NCI-H1417 treated with DMSO at 0.1 percent for 48 hours (cell line): ENCODE data around the gene RTP2.

Source experiments
- DNase-seq: peaks from one replicate; lab custom pipeline; 2025; lab: John Stamatoyannopoulos, UW

RTP2 gene, protein sequence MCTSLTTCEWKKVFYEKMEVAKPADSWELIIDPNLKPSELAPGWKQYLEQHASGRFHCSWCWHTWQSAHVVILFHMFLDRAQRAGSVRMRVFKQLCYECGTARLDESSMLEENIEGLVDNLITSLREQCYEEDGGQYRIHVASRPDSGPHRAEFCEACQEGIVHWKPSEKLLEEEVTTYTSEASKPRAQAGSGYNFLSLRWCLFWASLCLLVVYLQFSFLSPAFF

DNA sequence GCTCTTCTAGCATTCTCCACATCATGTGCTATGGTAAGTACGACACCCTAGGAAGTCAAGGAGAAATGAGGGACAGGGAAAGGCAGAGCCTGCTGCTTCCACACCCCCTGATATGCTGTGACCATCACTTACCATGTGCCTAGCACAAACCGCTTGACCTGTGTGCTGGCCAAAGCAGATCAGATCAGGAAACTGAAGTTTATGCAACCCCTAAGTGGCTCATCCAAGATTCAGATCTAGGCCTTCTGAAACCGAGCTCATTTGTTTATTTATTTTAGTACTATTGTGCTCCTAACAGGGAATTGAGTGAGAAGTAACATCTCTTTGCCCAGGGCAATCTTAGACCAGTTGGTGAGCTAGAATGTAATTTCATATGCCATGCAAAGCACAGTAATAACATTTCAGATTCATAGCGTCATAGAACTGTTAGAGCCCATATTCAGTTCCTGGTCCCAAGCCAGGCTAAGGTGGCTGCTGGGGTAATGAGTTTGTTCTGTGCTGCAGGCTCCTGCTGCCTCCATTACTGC lies at the start of gene RTP2:
Gene RTP2 (minus strand): TSS at position 51 of the 527 bp plus-strand sequence. CDS start 429 bp downstream, outside the sequence.
- DNase-seq, result no peak

DNA sequence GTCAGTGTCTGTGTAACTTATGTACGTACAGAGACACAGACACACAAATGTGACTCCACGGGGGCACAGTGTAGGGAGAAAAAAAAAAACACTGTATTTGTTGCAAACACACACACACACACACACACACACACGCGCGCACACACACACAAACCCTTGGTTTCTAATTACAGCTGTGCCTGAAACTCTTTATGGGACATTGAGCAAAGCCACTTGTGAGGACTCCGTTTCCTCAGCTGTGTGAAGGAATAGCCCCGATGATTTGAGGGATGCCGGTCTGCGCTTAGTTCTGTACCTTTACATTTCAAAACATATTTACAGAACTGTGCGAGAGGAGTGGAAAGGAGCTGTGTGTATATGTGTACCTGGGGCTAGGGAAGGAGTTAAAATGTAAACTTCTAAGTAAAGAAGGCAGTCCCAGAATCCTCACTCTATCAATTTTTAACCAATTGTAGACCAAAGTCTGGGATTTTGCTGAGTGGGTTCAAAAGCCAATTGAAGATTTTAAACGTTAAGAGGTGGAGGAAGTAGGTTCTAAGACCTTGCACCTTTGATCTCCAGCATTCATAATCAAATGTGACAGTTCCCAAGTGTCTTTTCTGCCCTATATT lies 48.3 kb upstream of the RTP2 start:
- no peak for DNase-seq

DNA sequence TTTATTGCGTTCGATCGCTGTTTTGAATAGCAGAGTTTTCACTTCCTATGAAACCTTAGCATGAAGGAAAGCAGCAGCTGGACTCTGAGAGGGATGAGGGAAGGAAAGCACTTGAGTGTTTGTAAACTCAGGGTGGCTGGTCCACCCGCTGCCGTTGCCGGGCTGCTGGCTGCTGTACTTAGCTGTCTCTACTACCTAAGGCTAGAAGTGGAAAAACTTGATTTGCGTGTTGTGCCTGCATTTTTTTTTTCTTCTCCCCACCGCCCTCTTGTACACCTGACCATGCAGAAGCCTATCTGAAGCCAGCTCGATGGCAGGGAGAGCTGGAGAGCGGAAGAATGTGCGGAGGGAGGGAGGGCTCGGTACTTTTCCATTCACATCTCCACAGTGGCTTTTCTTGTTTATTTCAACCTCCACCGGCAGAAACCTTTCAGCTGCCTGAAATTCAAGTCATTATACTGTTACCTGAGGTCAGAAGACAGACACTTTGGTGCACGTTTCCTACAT lies 47.7 kb upstream of the RTP2 start:
- DNase-seq, result peak; percentile 55

DNA sequence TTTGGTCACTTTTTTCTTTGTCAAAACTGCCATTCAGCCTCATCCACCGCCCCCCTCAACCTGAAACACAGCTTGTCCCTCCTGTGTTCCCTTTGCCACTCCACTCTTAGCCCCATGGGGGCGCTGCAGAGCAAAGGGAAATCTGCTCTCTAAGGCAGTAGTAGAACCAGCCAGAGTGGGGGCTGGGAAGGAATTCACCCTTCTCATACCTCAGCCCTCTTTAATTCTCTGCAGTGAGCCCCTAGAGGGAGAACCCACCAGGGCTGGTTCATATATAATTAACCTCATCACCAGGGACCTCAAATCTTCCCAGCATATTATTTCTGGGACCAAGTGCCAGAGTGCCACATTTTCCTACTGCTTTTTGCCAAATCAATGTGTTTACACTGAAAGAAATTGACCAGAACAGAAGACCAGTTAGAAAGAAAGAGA lies 45.7 kb upstream of the RTP2 start:
- no peak for DNase-seq

DNA sequence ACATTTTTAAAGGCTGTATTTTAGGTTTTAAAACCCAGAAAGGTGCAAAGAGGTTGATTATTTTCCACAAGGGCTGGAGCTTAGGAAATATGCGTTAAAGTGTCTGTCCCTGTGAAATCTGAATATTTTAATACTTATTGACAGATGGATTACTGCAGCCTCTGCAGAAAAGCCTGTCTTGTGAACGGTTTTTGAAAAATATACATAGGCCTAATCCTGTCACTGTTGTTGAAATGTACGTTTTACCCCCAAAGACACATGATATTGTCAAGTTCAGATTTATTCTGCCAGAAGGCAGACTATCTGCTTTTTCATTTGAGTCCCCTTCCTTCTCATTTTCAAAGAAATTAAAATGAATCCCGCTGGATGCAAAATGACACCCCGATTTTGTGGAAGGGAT lies 45.1 kb upstream of the RTP2 start:
- DNase-seq, result no peak

DNA sequence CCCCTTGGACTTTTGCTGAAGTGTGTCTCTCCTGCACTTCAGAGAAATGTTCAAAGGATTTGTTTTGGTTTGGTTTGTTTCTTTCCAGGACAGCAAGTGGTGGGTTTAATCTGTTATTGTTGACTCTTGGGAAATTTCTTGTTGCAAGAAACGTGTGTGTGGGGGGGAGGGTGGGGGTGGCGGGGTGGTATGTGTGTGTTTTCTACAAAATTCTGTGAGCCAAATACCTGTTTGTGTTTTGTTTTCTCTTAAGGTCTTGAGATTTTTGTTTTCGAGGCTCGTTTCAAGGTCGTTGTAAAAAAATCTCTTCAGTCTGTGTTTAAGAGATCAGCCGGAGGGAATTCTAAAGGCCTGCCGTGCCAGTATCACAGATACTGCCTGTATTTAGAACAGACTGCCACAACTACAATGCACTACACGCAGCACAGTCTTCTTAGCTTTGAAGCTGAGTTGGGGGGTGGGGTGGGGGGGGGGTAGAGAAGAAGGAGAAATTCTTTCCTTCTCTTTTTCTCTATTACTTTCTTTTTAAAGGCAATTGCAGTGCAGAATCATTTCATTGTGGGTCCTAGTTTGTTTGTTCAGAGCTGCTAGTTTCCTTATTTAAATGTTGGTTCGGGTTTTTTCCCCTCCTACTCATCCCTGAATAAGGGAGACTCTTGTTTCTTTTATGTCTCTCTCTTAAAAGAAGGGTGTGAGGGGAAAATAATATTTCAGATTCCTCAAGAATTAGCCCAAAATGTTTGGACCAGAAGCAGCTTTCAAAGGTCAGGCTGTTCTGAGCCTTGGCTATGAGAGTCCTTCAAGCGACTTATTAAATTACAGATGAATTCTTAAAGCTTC lies 44.3 kb upstream of the RTP2 start:
- DNase-seq, result no peak

DNA sequence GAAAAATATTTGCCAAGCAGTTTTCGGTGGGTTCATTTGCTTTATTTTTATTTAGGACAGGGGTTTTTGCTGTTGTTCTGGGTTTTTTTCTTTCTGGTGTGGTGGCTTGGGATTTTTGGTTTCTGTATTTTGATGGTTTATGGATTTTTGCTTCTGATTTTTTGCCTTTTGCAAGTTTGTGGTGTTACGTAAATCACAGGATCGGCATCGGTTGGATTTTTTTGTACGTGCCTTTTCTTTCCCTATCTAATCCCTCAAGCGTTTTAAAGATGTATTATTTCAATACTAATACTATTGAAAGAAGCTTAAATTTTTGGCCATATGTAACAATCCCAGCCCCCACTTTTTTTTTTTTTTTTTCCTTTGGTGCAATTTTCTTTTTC lies 43.7 kb upstream of the RTP2 start:
- DNase-seq, result no peak

DNA sequence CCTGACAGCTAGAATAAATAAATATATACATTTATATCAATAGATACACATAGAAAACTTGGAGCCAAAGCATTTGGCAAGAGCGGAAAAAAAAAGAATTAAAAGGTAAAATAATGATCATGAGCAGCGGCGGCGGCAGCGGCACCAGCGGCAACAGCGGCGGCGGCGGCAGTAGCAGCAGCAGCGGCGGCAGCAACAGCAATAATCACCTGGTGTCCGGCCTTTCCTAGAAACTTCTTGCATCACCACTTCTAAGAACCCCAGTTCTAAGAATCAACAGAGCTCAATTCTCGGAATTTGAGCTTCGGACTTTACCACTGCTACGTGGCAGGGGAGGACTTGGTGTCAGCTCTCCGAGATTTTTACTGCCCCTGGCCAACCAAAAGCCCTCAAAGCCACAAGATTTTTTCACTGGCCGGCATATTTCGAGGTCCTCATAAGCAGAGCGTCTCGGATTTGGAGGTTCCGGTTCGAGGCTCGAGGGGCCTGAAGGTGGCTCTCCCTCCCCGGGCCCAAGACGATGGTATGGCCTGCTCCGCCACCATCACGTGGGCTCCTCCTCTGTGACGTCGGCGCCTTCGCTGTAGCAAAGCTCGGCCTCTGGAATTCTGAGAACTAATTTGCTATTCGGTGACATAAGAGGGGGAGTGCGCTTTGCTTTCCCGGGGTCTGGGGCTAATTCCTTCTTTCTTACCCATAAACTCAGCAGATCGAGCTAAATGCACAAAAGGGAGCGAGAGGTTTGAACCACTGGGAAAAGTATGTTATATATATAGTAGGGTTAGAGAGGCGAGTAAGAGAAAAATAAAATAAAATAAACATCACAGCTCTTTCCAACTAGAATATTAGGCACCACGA lies 43.1 kb upstream of the RTP2 start, which contains the start of gene BCL6:
Gene BCL6 (minus strand): TSS at position 268 of the 858 bp plus-strand sequence. CDS start 11,775 bp downstream, outside the sequence.
- peak; percentile 74 for DNase-seq

DNA sequence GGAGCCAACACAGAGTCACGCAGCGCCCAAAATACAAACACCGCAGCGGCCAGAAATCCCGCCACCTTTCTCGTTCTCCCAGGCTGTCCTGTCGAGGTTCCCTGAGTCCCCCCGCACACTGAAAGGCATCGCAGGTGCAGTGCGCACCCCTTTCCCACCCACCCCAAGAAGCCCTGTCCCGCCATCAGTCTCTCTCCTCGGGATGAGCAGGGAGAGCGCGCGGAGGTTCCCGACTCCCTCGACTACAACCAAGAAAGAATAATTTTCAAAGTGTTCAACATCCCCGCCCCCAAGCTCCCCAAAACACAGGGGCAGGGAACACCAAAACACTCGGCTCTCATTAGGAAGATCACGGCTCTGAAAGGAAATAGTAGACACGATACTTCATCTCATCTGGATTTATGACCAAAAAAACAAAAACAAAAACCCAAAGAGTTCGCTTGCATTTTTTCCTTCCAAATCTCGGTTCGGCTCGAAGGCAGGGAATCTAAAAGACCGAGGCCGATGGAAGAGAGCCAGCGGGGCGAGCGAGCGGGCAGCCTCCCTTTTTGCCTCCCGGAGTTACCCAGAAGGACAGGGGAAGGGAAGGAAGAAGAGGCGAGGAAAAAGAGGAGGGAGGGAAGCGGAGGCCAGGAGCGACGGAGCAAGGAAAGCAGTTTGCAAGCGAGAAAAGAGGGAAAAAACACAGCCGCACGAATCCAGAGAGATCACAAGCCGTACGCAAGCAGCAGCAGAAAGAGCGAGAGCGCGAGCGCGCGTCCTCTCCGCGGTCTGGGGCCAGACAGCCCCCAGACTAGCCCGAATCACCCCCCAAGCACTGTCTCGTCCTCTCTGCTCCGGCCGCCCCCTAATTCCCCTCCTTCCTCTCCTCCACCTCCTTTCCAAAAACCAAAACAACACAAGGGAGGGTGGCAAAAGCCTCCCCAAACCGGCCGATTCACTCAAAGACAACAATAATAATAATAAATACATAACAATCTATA lies 42.1 kb upstream of the RTP2 start:
- no peak for DNase-seq

DNA sequence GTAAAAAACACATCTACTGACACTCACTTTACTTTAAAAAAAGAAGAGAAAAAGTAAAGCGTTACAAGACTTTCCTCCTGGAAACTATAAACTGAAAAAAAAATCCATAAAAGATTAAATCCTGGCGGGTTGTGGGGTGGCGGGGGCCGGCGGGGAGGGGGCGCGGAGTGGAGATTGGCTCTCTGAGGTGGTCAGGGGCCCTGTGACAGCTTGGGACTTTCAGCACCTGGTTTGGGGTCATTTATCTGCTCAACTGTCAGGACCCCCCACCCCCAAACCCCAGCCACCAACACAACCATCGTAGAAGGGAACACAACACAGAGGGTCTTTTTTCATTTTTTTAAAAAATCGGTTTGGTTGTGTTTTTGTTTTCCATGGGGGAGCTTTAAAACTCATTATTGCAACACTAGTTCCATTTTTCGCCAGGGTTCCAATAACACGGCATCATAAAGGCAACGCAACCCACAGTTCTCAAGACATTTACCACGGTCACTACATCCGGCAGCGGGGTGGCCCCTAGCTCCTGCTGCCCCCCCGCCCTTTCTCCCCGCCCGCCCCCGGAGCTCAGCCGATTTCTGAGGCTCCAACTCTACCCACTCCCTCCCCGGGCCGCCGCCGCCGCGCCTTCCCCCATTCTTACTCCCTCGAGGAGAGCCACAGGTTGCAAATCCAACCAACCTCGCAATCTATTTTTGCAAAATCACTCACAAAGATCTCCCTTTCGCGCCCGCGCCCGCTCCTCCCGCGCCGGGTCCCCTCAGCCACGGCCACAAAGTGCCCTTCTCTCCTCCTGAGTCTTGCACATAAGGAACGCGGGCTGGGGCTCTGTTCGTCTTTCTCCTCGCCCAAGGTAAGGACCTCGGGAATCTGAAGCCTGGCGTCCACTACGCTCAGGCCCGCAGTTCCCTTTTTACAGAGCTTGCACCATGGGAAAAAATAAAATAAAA lies 41.1 kb upstream of the RTP2 start:
- DNase-seq, result no peak

DNA sequence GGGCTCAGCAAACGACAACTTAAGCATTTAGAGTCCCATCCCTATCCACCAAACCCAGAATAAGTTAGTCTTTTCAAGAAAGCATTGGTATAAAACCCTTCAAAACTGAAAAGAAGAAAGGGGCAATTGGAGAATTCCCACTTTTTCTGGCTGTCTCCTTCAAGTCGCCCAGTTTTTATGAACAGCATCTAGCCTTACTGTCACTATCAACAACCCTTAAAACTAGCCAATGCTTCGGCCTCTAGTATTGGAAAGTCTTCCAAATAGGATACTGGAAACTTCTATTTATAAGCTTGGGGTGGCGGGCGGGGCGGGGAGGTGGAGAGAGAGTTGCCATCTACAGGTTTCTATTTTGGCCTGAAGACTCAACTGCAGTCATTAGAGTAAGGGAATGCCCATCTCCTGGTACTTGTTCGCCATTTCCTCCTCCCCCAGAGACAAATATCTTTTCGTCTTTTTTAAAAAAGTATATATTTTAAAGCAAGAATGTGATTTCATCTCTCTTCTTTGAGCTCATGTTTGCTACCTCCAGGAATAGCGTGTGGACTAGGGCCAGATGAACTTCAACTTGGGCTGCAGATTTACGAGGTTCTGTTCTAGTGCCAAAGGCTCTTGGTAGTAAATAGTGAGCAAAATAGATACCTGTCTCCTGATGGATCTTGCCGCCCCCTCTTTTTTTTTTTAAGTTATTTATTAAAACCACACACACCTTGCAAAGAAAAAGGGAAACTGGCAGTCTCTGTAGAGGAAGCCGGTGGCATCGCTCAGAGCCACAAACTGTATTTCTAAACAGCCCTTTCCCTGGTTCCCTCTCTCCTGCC lies 40.2 kb upstream of the RTP2 start:
- DNase-seq, result no peak

DNA sequence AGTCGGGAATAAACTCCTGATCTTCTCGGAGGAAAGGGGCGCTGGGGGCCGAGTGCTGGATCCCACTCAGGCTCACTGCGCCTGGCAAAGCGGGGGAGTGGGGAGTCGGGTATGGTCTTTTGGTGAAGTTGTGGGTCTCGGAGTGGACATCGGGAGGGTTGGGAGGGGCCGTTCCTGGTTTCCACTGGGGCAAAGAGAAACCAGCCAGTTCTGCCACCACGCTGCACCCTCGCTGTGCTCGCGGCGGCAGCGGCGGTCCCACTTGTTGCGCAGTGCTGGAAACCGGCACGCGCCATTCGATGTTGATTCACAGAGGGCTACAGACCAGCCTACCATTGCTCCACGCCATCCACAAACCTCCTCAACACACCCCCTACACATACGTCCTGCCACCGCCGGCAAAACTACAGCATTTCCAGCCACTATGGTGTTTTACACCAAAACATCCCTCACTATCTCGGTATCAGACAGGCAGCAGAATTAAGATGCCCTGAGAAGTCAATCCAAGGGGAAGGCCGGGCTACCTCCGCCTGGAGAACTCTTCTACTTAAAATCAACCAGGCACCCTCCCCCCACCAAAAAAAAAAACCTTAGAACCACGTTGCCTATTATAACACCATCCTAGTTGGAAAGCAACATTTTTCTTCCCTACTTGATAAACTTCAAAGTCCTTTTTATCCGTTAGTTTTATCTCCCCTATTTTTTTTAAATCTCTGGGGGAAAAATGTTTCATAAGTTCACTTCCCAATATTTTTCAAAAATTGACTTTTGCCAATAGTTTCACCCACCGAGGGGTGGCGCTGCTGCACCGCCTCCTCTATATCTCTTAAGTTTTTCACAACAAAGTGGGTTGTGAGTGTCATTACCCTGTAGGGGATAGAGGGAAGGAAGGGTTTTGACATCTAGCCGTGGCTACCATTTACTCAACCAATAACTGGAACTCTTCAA lies 39.3 kb upstream of the RTP2 start:
- DNase-seq, result no peak

DNA sequence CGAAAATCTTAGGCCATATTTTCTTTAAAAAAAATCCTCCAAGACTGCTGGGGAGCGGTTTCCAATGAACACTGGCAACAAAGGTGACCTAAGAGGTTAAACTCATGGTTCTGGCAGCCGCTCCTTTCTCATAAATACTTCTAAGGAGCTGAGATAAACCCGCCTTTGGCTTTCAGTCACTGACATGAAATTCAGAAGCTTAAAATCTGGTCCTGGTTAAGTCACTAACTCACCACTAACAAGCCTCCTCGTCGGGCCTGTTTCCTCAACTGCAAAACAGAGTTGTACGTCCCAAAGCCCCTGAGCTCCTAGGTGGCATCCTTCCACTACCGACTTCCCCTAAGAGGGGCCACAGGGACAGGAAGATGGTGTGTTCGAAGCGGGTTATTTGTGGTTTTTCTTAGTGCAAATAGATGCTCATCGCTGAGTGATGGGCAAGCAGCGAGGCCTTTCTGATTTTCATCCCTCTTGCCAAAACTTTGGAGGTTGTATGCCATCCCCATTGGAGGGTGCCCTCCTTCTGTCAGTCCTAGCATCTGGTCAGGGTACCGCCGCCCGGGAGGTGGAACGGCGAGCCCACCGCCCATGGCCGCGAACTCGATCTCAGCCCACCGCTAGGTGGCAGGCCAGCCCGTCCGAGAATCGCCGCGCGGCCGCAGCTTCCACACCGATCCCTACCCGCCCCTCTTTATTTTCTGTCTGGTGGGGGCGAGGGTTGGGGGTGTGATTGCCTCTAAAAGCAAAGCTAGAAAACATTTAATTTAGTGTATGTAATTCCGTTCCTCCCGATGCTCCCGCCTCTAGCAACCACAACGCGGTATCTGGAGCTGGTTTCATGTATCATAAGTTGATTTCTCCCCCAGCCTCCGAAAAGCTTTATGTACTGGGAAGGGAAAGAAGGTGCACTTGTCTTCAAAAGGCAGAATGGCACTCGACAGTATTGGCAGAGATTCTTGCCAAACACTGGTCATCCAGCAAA lies 38.4 kb upstream of the RTP2 start:
- DNase-seq, result no peak

DNA sequence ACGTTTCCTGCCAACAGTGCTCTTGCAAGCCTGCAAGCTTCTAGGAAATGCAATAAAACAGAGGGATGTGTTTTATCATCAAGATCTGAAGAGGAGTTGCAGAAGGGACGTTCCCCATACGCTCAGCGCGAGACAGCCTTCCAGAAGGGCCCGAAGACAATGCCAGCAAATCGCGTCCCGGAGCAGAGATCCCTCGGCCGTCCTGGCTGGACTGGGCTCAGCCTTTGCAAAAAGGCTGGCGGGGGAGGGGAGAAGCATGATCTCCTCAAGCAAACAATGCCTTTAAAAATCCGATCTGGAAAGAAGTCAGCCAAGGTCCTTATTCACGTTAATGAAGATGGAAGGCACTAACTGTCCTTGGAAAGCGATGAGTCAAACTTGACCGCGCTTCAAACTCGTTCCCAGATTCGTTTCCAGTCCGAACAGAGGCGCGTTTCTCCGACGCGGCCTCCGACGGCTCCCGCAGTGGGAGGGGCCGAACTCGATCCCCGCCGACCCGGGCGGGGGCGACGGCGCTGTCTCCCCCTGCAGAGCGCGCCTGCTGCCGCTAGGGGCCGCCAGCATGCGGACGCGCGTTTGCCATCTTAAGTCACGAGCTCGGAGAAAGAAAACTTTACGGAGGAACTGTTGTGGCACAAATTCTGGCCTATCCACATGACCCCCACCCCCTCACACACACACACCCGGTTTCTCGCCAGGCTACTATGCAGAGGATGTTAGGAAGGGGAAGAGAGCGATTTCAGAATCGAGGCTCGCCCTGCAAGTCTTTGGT lies 37.4 kb upstream of the RTP2 start:
- DNase-seq, result no peak

DNA sequence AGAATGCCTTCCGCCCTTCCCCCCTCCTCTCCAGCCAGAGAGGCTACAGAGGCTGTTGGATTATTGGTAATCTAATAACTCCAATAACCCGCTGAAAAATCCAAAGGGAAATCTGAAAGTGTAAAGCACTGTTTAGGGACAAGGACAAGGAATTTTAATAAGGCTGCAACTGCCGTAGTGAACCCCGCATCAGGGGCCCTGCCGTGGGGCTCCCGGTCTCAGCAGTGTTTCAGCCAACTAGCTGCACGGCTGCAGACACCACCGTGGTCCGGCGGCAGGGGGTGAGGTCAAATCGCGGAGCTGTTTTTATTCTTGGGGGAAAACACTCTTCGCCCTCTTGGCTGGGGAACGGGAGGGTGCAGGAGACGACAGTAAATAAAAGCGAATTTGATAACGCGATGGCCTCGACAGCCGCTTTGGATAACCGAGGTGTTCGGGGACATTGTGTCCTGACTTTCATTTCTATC lies 36.8 kb upstream of the RTP2 start:
- DNase-seq, result no peak
